Mesenchymal stem cell (in vitro differentiated cells and primary cell): Measurements from ENCODE around the gene CXCR2.
A peak's percentile ranks its signal among the peaks of the same experiment; 100 is the strongest.

Experiments used
- DNase-seq: peaks from one replicate; pipeline ENCODE4 v3.0.0-alpha.2; 2013
- H2AFZ ChIP-seq: one replicate; pipeline ENCODE4 v1.6.1; 2013; ENCODE audit warnings: low read depth, mild to moderate bottlenecking, control low read depth, inconsistent platforms, low read length, moderate library complexity
- H2AK5ac ChIP-seq: 2 replicates; pipeline ENCODE4 v1.6.1; 2013; ENCODE audit warnings: low read length, moderate library complexity, mild to moderate bottlenecking, inconsistent platforms; ENCODE audit not compliant: severe bottlenecking
- H2BK120ac ChIP-seq: one replicate; pipeline ENCODE4 v1.6.1; 2013; ENCODE audit warnings: low read depth, mild to moderate bottlenecking, inconsistent platforms, low read length, moderate library complexity
- H2BK12ac ChIP-seq, 2 experiments: one replicate each; pipeline ENCODE4 v1.6.1; 2013; ENCODE audit warnings: inconsistent platforms in 2 of 2, low read length in 2 of 2, mild to moderate bottlenecking in 2 of 2, moderate library complexity in 2 of 2, control low read depth in 1 of 2
- H2BK15ac ChIP-seq: one replicate; pipeline ENCODE4 v1.6.1; 2013; ENCODE audit warnings: mild to moderate bottlenecking, low read depth, inconsistent platforms; ENCODE audit not compliant: poor library complexity, severe bottlenecking
- H2BK5ac ChIP-seq: 2 replicates; pipeline ENCODE4 v1.6.1; 2013; ENCODE audit warnings: low read depth, mild to moderate bottlenecking, low read length, control low read depth, inconsistent platforms; ENCODE audit not compliant: poor library complexity, severe bottlenecking
- H3K14ac ChIP-seq, 2 experiments: one replicate each; pipeline ENCODE4 v1.6.1; 2013; ENCODE audit warnings: inconsistent platforms in 2 of 2, low read length in 2 of 2, control low read depth in 1 of 2, mild to moderate bottlenecking in 1 of 2, moderate library complexity in 1 of 2
- H3K18ac ChIP-seq, 2 experiments: one replicate each; pipeline ENCODE4 v1.6.1; 2013; ENCODE audit warnings: inconsistent platforms in 2 of 2, low read length in 2 of 2, control low read depth in 1 of 2, low read depth in 1 of 2, mild to moderate bottlenecking in 1 of 2
- H3K23ac ChIP-seq, 2 experiments: one replicate each; pipeline ENCODE4 v1.6.1; 2013; ENCODE audit warnings: inconsistent platforms in 2 of 2, low read length in 2 of 2, mild to moderate bottlenecking in 2 of 2, moderate library complexity in 2 of 2, control low read depth in 1 of 2
- H3K27ac ChIP-seq: 2 replicates; pipeline ENCODE4 v1.5.1; 2013; ENCODE audit warnings: mild to moderate bottlenecking, moderate library complexity, low read length, control low read depth, inconsistent platforms; ENCODE audit not compliant: poor library complexity, severe bottlenecking
- H3K27me3 ChIP-seq, 2 experiments: 2 replicates each; pipeline versions ENCODE4 v1.6.1 to v1.7.0; 2013; ENCODE audit warnings: low read length in 2 of 2, mild to moderate bottlenecking in 2 of 2, moderate library complexity in 2 of 2, control low read depth in 1 of 2, inconsistent platforms in 1 of 2; ENCODE audit not compliant: control insufficient read depth in 1 of 2, insufficient read depth in 1 of 2
- H3K36me3 ChIP-seq, 2 experiments: 2 replicates each; pipeline versions ENCODE4 v1.6.1 to v1.7.0; 2013; ENCODE audit warnings: low read length in 2 of 2, control low read depth in 1 of 2, inconsistent platforms in 1 of 2, low read depth in 1 of 2, mild to moderate bottlenecking in 1 of 2; ENCODE audit not compliant: insufficient read depth in 2 of 2, control insufficient read depth in 1 of 2
- H3K4ac ChIP-seq, 2 experiments: one replicate each; pipeline ENCODE4 v1.6.1; 2013; ENCODE audit warnings: inconsistent platforms in 2 of 2, low read length in 2 of 2, mild to moderate bottlenecking in 2 of 2, moderate library complexity in 2 of 2, control low read depth in 1 of 2, low read depth in 1 of 2
- H3K4me1 ChIP-seq: 2 replicates; pipeline ENCODE4 v1.6.1; 2013; ENCODE audit warnings: low read depth, low read length, control low read depth; ENCODE audit not compliant: control insufficient read depth, insufficient read depth
- H3K4me2 ChIP-seq: 2 replicates; pipeline ENCODE4 v1.6.1; 2013; ENCODE audit warnings: low read length, mild to moderate bottlenecking, inconsistent platforms; ENCODE audit not compliant: poor library complexity, severe bottlenecking
- H3K4me3 ChIP-seq, 2 experiments: 2 replicates each; pipeline versions ENCODE4 v1.5.1 to v1.7.0; 2013; ENCODE audit warnings: low read length in 2 of 2, mild to moderate bottlenecking in 2 of 2, control low read depth in 1 of 2, low read depth in 1 of 2; ENCODE audit not compliant: insufficient read depth in 1 of 2
- H3K79me1 ChIP-seq: replicated peaks from 2 replicates; pipeline ENCODE4 v1.6.1; 2013; ENCODE audit warnings: mild to moderate bottlenecking, control low read depth, low read length, inconsistent platforms; ENCODE audit not compliant: poor library complexity, severe bottlenecking
- H3K9ac ChIP-seq: 2 replicates; pipeline ENCODE4 v1.7.0; 2013; ENCODE audit warnings: mild to moderate bottlenecking, low read length, moderate library complexity
- H3K9me3 ChIP-seq: 2 replicates; pipeline ENCODE4 v1.7.0; 2013; ENCODE audit warnings: mild to moderate bottlenecking, low read length; ENCODE audit not compliant: control insufficient read depth
- H4K8ac ChIP-seq: one replicate; pipeline ENCODE4 v1.6.1; 2013; ENCODE audit warnings: inconsistent platforms, mild to moderate bottlenecking, low read length, moderate library complexity
- H4K91ac ChIP-seq: one replicate; pipeline ENCODE4 v1.6.1; 2013; ENCODE audit warnings: mild to moderate bottlenecking, low read length, inconsistent platforms
- WGBS: methylation state at CpG from one replicate; pipeline ENCODE4 v1.1.7; 2013; ENCODE audit warnings: mixed read lengths; 5-methylcytosine and 5-hydroxymethylcytosine counted together

The CXCR2 gene

DNA sequence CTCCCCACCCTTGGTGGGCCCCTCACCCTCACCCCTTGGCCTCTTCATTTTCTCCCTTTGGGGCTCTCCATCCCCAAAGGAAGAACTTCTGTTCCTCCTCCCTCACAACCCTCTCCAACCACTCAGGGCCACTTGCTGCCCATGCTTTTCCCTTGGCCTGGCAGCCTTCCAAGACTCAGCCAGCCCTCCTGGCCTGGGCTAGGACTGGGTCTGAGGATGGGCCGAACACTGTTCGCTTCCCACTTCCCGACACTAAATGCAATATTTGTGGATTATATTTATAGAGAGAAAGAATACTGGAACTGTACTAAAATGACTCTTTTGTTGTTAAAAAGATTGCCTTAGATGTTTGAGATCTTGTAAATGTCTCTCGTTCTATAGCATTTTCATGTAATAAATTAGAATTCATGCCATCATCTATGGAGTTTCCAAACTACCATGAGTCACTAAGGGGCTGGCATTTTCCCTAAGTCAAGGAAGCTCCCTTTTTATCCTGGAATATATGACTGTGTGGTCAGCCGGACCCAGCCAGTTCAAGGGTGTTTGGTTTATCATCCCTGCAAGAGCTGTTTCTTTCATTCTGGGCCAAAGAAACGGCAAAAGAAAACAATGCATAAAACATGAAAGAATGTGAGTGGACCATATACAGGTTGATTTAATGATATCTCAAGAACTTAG, 3.8 kb downstream of the CXCR2 start:
- Histone ChIP-seq H4K91ac (no peak overlapping the region), H3K14ac (no peak overlapping the region), H3K9me3 (no peaks in the 10 kb centered on the region), H2BK15ac (no peak overlapping the region), H2BK5ac (no peak overlapping the region), H3K36me3 (no peaks in the 10 kb centered on the region), H3K27me3 (peaks cover 49 to 74% of the 10 kb centered on the region in 2 experiments), H2AFZ (no peak overlapping the region), H3K4me2 (no peak overlapping the region), H3K23ac (no peak overlapping the region), H3K4me1 (no peaks in the 10 kb centered on the region), H3K18ac (no peak overlapping the region), H3K9ac (no peak overlapping the region), H3K4me3 (no peak overlapping the region), H3K27ac (no peak overlapping the region), H3K79me1 (no peaks in the 10 kb centered on the region), H2AK5ac (no peak overlapping the region), H2BK12ac (no peak overlapping the region), H3K4ac (no peak overlapping the region), H4K8ac (no peak overlapping the region), H2BK120ac (no peak overlapping the region)
- WGBS: 86% methylated on average over 3 of the region's 6 CpGs
- DNase-seq: peak; percentile 17

DNA sequence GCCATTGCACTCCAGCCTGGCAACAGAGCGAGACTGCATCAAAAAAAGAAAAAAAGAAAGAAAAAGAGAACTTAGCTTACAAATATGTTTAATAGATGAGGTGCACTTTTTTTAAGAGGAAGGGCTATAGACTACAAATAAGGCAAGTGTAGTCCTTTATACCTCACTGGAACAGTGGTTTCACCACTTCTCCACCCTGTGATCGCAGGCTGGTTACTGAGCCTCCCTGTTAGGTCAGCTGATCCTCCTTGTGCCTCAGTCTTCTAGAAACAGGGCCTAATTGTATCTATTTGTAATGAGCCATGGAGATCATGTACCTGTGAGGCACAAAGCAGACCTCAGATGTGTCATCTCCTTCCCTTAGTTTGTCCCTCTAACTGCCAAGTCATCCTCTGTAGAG, 4.5 kb downstream of the CXCR2 start:
- H2BK15ac ChIP-seq: no peak overlapping the region
- no peak overlapping the region for H3K4me2 ChIP-seq
- no peak overlapping the region for H3K18ac ChIP-seq
- H3K4me3 ChIP-seq: no peak overlapping the region
- no peak overlapping the region for H3K14ac ChIP-seq
- no peak overlapping the region for H2AFZ ChIP-seq
- no CpG with 5 or more reads among the region's 2 CpGs for WGBS
- H3K9me3 ChIP-seq: no peaks in the 10 kb centered on the region
- no peak overlapping the region for H4K8ac ChIP-seq
- no peak for DNase-seq
- H2BK5ac ChIP-seq: no peak overlapping the region
- no peaks in the 10 kb centered on the region for H3K79me1 ChIP-seq
- no peak overlapping the region for H3K4ac ChIP-seq
- H3K27me3 ChIP-seq: peaks cover 44 to 74% of the 10 kb centered on the region in 2 experiments
- no peak overlapping the region for H2BK12ac ChIP-seq
- no peak overlapping the region for H3K27ac ChIP-seq
- H2BK120ac ChIP-seq: no peak overlapping the region
- H3K4me1 ChIP-seq: no peaks in the 10 kb centered on the region
- no peak overlapping the region for H3K23ac ChIP-seq
- H3K36me3 ChIP-seq: no peaks in the 10 kb centered on the region
- H3K9ac ChIP-seq: no peak overlapping the region
- no peak overlapping the region for H4K91ac ChIP-seq
- no peak overlapping the region for H2AK5ac ChIP-seq

DNA sequence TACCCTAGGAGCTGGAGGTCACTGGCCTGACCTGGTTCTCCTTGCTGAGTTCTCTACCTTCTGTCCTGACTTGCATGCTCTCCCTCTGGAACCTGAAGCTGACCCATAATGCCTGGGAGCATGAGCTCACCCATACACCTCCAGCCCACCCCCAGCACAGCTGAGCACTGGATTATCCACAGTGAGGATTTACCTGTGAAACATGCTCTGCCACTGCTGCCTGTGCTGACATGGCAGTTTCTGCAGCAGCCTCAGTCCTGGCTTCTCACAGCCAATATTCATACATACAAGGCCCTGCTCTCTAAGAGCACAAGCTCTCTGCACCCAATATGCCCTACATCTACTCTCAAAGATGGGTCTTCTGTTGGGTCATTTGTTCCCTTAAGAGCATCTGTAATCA, 5.0 kb downstream of the CXCR2 start:
- Histone ChIP-seq H3K23ac (no peak overlapping the region), H3K36me3 (no peaks in the 10 kb centered on the region), H4K8ac (no peak overlapping the region), H3K18ac (no peak overlapping the region), H3K14ac (peak overlapping the region in 1 of 2 experiments; percentile 11), H2AFZ (no peak overlapping the region), H3K4me1 (no peaks in the 10 kb centered on the region), H3K27me3 (peaks cover 44 to 74% of the 10 kb centered on the region in 2 experiments), H3K79me1 (no peaks in the 10 kb centered on the region), H2BK5ac (no peak overlapping the region), H3K27ac (no peak overlapping the region), H3K4ac (no peak overlapping the region), H3K4me2 (no peak overlapping the region), H2AK5ac (no peak overlapping the region), H2BK15ac (no peak overlapping the region), H2BK12ac (no peak overlapping the region), H4K91ac (no peak overlapping the region), H3K9me3 (no peaks in the 10 kb centered on the region), H3K4me3 (no peak overlapping the region), H3K9ac (no peak overlapping the region), H2BK120ac (no peak overlapping the region)
- DNase-seq: no peak

DNA sequence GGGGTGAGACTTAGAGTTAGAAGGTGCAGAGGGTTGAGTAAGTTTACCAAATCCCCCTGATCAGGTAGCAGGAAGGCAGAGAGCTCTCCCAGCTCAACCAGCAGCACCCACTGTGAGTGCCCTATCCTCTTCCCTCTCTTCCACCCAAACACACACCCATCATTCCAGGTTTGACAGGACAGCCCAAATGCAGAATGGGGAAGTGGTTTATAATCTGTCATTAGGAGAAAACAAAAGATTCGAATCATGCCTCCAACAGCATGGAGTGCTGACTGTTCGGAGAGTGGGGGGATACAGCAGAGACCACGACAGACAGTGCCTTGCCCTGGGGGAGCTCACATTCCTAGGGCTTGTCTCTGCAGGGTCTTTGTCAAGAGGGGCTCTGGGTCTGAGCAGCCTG, 11.7 kb downstream of the CXCR2 start:
- Histone ChIP-seq H3K27ac (no peak overlapping the region), H4K91ac (no peak overlapping the region), H3K4ac (no peak overlapping the region), H3K9ac (no peak overlapping the region), H2AK5ac (no peak overlapping the region), H2BK5ac (no peak overlapping the region), H3K18ac (no peak overlapping the region), H2BK15ac (no peak overlapping the region), H3K79me1 (no peaks in the 10 kb centered on the region), H3K27me3 (peaks cover 47 to 82% of the 10 kb centered on the region in 2 experiments), H3K14ac (no peak overlapping the region), H3K36me3 (no peaks in the 10 kb centered on the region), H3K4me1 (no peaks in the 10 kb centered on the region), H4K8ac (no peak overlapping the region), H3K4me2 (no peak overlapping the region), H2BK12ac (no peak overlapping the region), H2BK120ac (no peak overlapping the region), H3K9me3 (no peaks in the 10 kb centered on the region), H3K4me3 (no peak overlapping the region), H3K23ac (no peak overlapping the region), H2AFZ (no peak overlapping the region)
- no peak for DNase-seq
- WGBS: 81% methylated on average over 3 of the region's 3 CpGs
